AG09309 (cell line): Measurements from ENCODE around the gene QSOX2.

ENCODE experiments used
- DNase-seq: peaks from one replicate; pipeline ENCODE4 v3.0.0-alpha.2; 2010; ENCODE audit warnings: low read depth
- H3K4me3 ChIP-seq: 2 replicates; pipeline ENCODE4 v1.5.1; 2011; ENCODE audit warnings: mild to moderate bottlenecking, low read depth, low read length, moderate library complexity; ENCODE audit not compliant: control insufficient read depth
- TF ChIP-seq, protein P1 (sequence below): IDR thresholded peaks from 2 replicates; pipeline ENCODE4 v1.5.1; 2011; ENCODE audit warnings: mild to moderate bottlenecking, low read depth, low read length, inconsistent platforms; ENCODE audit not compliant: insufficient read depth, control insufficient read depth; ENCODE audit errors: missing control alignments

QSOX2 gene

DNA sequence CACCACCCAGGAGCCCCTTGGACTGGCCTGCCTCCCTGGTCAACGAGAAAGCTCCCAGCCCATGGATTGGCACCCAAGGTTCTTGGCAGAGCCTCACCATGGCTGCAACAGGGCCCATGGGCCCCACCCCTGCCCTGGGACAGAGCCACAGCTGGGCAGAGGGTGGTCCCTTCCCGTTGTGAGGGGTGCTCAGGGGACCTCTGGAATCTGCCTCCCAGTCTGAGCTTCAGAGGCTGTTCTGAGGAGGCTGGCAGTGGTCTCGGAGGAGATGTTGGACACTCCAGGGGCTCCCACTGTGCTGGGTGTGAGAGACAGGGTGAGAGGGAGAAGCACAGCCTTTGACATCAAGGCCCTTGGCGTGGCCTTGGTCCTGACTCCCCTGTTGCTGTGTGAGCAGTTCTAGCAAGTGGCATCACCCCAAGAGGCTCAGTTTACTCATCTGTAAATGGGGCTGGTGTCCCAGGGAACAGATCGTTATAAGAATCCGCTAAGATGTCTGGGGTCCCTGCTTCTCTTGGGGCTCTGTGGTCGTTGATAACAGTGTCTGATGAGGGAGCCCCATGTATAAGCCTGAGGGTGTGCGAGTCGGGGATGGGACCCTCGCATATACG, 73.7 kb downstream of the QSOX2 start:
- H3K4me3 ChIP-seq, result no peak overlapping the region
- TF ChIP-seq, protein P1, sequence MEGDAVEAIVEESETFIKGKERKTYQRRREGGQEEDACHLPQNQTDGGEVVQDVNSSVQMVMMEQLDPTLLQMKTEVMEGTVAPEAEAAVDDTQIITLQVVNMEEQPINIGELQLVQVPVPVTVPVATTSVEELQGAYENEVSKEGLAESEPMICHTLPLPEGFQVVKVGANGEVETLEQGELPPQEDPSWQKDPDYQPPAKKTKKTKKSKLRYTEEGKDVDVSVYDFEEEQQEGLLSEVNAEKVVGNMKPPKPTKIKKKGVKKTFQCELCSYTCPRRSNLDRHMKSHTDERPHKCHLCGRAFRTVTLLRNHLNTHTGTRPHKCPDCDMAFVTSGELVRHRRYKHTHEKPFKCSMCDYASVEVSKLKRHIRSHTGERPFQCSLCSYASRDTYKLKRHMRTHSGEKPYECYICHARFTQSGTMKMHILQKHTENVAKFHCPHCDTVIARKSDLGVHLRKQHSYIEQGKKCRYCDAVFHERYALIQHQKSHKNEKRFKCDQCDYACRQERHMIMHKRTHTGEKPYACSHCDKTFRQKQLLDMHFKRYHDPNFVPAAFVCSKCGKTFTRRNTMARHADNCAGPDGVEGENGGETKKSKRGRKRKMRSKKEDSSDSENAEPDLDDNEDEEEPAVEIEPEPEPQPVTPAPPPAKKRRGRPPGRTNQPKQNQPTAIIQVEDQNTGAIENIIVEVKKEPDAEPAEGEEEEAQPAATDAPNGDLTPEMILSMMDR, result no peak
- DNase-seq, result no peak

DNA sequence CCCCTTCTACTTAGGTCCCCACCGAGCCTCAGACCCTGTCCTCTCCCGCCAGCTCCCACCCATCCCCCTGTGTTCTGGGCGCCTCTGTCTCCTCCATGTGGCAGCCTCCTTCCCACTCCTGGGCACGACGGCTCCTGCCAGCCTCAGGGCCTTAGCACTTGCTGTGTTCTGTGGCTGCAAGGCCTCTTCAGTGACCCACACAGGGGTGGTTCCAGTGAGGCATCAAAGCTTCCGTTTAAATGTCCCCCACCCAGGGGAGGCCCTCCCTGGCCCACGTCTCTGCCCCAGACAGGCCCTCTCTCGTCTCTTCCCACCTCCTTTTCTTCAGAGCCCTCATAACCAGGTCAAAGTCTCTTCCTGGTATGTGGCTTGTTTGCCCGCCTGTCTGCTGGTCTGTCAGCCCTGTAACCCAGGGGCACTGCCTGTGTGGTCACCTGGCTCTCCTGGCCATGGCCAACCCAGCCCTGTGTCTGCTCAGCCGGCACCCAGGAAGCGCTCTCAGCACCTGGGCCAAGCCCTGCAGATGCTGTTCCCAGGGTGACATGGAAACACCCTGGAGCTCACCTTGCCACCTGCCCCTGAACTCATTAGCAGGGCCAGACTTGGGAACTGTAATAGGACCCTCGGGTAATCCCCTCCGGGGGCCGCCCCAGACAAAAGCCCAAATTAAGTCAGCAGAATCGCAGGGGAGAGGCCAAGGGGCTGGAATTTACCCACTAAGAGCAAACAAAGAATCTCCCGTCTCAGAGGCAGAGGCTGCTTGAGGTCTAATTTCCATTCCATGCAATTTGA, 74.4 kb downstream of the QSOX2 start:
- no peak overlapping the region for H3K4me3 ChIP-seq
- DNase-seq, result no peak

DNA sequence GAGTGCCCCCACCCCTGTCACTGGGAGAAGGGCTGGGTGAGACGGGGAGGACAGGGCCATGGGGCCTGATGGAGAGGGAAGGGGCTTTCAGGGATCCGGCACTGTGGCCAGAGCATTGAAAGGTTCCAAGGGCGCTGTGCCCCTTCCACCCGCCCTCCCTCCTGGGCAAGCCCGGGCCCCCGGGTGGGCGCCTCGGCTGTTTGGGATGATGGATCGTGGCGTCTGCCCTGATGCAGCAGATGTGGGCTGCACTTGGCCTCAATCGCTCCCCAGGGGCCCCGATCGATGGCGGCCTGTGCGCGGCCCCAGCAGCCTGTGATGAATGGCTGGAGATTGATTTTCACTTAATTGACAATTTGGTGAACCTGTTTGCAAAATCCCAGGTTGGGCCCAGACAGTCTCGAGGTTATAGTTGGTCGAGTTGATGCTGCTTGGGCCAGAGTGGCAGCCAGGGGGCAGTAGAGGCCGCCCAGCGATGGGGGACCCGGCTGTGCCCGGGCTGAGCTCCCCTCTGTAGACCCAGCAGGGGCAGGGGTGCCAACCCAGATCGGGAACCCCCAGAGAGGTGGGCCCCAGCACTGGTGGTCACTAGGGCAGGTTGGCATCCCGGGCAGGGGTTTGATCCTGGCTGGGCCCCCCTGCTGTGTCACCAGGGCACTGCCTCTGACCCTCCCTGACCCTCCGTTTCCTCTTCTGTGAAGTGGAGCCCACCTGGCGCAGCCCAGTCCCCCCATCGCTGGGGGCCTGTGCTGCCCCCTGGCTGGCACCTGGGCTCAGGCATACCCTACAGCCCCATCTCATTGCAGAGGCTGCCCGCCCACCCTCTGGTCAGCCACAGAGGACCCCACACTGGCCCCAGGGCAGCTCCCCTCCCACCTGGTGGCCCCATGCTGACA, 75.4 kb downstream of the QSOX2 start:
- DNase-seq, result no peak
- TF ChIP-seq, protein P1, result peak; percentile 84

More for the DNA sequence above, 74.4 kb downstream of the QSOX2 start:
- TF ChIP-seq, protein P1, result no peak

DNA sequence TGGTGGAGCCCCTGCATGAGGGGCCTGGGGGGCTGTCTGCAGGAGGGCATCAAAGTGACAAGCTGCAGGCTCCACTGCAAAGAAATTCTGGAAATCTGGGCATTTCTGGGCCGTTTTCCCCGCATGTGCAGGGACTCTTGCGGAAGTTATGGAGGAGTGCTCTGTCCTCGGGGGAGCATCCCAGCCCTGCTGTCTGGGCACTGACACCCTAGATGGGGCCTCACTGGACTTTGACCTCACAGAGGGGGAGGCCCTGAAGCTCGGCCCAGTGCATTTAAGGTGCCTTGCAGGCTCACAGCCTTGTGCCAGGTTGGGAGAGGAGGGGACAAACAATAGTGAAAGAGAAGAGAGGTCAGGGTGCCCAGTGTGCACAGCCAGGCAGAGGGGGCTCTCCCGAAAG, 76.1 kb downstream of the QSOX2 start:
- TF ChIP-seq, protein P1, result no peak
- H3K4me3 ChIP-seq, result no peak overlapping the region
- no peak for DNase-seq

More for the DNA sequence above, 75.4 kb downstream of the QSOX2 start:
- H3K4me3 ChIP-seq, result no peak overlapping the region

DNA sequence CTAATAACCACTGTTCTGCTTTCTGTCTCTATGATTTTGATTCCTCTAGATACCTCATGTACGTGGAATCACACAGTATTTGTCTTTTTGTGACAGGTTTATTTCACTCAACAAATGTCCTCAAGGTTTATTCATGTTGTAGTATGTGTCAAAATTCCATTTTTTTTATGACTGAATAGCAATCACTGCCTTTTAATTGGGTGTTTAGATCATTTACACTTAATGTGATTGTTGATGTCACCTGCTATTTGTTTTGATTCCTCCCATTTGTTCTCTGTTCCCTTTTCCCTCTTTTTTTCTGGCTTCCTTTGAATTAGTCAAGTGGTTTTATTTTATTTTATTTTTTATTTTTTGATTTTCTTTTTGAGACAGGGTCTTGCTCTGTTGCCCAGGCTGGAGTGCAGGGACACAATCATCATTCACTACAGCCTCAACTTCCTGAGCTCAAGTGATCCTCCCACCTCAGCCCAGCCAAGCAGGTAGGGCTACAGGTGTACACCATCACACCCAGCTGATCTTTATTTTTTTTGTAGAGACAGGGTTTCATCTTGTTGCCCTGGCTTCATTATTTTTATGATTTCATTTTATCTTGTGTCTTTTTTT, 82.3 kb downstream of the QSOX2 start:
- TF ChIP-seq, protein P1, result no peak
- DNase-seq, result no peak
- no peak overlapping the region for H3K4me3 ChIP-seq

DNA sequence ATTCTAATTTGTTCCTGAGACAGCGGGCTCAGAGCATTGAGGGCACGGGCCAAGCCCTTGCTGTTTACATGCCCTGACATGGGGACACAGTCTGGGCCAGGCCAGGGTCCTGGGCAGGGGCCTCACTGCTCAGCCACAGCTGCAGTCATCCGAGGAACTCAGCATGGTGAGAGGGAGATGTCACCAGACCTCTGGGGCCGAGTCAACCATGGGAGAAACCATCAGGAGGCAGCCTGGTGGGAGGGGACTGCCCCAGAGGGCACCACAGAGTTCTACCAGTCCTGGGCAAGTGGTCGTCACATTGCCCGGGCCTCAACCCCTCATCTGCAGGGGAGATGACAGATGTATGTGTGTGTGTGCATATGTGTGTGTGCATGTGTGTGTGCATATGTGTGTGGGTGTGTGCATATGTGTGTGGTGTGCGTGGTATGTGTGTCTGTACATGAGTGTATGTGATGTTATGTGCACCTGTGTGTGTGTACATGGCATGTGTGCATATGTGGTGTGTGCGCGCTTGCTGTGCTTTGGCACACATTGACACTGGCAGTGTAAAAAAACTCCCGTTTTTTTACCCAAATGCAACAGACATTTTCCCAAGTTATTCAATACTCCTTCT, 84.5 kb downstream of the QSOX2 start:
- H3K4me3 ChIP-seq, result no peak overlapping the region
- DNase-seq, result no peak
- TF ChIP-seq, protein P1, result no peak
